H9 (cell line): ENCODE results near the gene ZP3. TPM values are rescaled to one million over a fixed set of nuclear protein-coding genes. Genes with fewer than 3 reads are reported as not detected.
"Not testable (repeated sequence)": the region's sequence is repeated elsewhere in the genome, so short reads cannot be mapped to it uniquely, and the experiment has no call there.

Experiments
- DNase-seq: peaks from one replicate; pipeline ENCODE4 v3.0.0-alpha.2; 2017
- H2AFZ ChIP-seq: one replicate; pipeline ENCODE4 v1.6.1; 2013; ENCODE audit warnings: mild to moderate bottlenecking, low read length, control low read depth, moderate library complexity
- H2AK5ac ChIP-seq: 2 replicates; pipeline ENCODE4 v1.6.1; 2013; ENCODE audit warnings: low read length, control low read depth, mixed read lengths; ENCODE audit not compliant: insufficient read length
- H2BK120ac ChIP-seq: one replicate; pipeline ENCODE4 v1.6.1; 2013; ENCODE audit warnings: low read depth, mild to moderate bottlenecking, low read length, control low read depth, inconsistent platforms; ENCODE audit not compliant: poor library complexity, severe bottlenecking
- H2BK12ac ChIP-seq: 2 replicates; pipeline ENCODE4 v1.6.1; 2013; ENCODE audit warnings: low read length, control low read depth, mixed read lengths, low read depth; ENCODE audit not compliant: insufficient read length
- H2BK15ac ChIP-seq: 2 replicates; pipeline ENCODE4 v1.6.1; 2013; ENCODE audit warnings: low read depth, low read length, control low read depth
- H2BK20ac ChIP-seq: one replicate; pipeline ENCODE4 v1.6.1; 2013; ENCODE audit warnings: low read depth, mild to moderate bottlenecking, low read length, control low read depth, inconsistent platforms; ENCODE audit not compliant: poor library complexity, severe bottlenecking
- H2BK5ac ChIP-seq: 2 replicates; pipeline ENCODE4 v1.6.1; 2013; ENCODE audit warnings: low read length, control low read depth, mixed read lengths; ENCODE audit not compliant: insufficient read length
- H3K14ac ChIP-seq: 2 replicates; pipeline ENCODE4 v1.6.1; 2013; ENCODE audit warnings: low read length, control low read depth; ENCODE audit not compliant: insufficient read depth
- H3K18ac ChIP-seq: 2 replicates; pipeline ENCODE4 v1.6.1; 2013; ENCODE audit warnings: low read depth, mild to moderate bottlenecking, mixed read lengths, low read length, control low read depth; ENCODE audit not compliant: insufficient read length
- H3K23ac ChIP-seq: 2 replicates; pipeline ENCODE4 v1.6.1; 2013; ENCODE audit warnings: low read length, control low read depth, mixed read lengths, low read depth; ENCODE audit not compliant: insufficient read length
- H3K23me2 ChIP-seq: 2 replicates; pipeline ENCODE4 v1.6.1; 2013; ENCODE audit warnings: low read depth, mild to moderate bottlenecking, mixed read lengths, low read length, control low read depth; ENCODE audit not compliant: insufficient read length, poor library complexity, severe bottlenecking
- H3K27ac ChIP-seq: 2 replicates; pipeline ENCODE4 v1.5.1; 2013; ENCODE audit warnings: low read length, control low read depth, mixed read lengths, low read depth; ENCODE audit not compliant: insufficient read length
- H3K27me3 ChIP-seq: 2 replicates; pipeline ENCODE4 v1.6.1; 2013; ENCODE audit warnings: low read length, control low read depth, inconsistent platforms; ENCODE audit not compliant: insufficient read depth
- H3K4ac ChIP-seq: 2 replicates; pipeline ENCODE4 v1.6.1; 2013; ENCODE audit warnings: low read depth, mild to moderate bottlenecking, control low read depth, inconsistent platforms, low read length, moderate library complexity
- H3K4me1 ChIP-seq: 2 replicates; pipeline ENCODE4 v1.6.1; 2013; ENCODE audit warnings: low read length, control low read depth, inconsistent platforms; ENCODE audit not compliant: insufficient read depth
- H3K4me2 ChIP-seq: 2 replicates; pipeline ENCODE4 v1.6.1; 2013; ENCODE audit warnings: low read length, control low read depth, mixed read lengths; ENCODE audit not compliant: insufficient read length, insufficient read depth
- H3K56ac ChIP-seq: 2 replicates; pipeline ENCODE4 v1.6.1; 2013; ENCODE audit warnings: low read depth, mild to moderate bottlenecking, mixed read lengths, low read length, control low read depth; ENCODE audit not compliant: insufficient read length
- H3K79me1 ChIP-seq: 2 replicates; pipeline ENCODE4 v1.6.1; 2013; ENCODE audit warnings: low read depth, mild to moderate bottlenecking, moderate library complexity, low read length, control low read depth, inconsistent platforms; ENCODE audit not compliant: insufficient read depth, poor library complexity, severe bottlenecking
- H3K79me2 ChIP-seq: 2 replicates; pipeline ENCODE4 v1.6.1; 2013; ENCODE audit warnings: low read length, control low read depth, inconsistent platforms; ENCODE audit not compliant: insufficient read depth
- H3K9ac ChIP-seq: 2 replicates; pipeline ENCODE4 v1.6.1; 2013; ENCODE audit warnings: low read length, control low read depth, mixed read lengths; ENCODE audit not compliant: insufficient read length; ENCODE audit errors: extremely low read depth
- H3K9me3 ChIP-seq: one replicate; pipeline ENCODE4 v1.6.1; 2013; ENCODE audit warnings: low read depth, low read length, inconsistent platforms; ENCODE audit not compliant: control insufficient read depth
- H3T11ph ChIP-seq: one replicate; pipeline ENCODE4 v1.6.1; 2013; ENCODE audit warnings: mild to moderate bottlenecking, low read length, control low read depth, inconsistent platforms
- H4K20me1 ChIP-seq: one replicate; pipeline ENCODE4 v1.6.1; 2013; ENCODE audit not compliant: control insufficient read depth, insufficient read length, insufficient read depth
- H4K5ac ChIP-seq: 2 replicates; pipeline ENCODE4 v1.6.1; 2013; ENCODE audit warnings: low read depth, mild to moderate bottlenecking, mixed read lengths, low read length, control low read depth; ENCODE audit not compliant: insufficient read length
- H4K8ac ChIP-seq: replicated peaks from 2 replicates; pipeline ENCODE4 v1.6.1; 2013; ENCODE audit warnings: low read length, control low read depth, mixed read lengths, low read depth; ENCODE audit not compliant: insufficient read length
- H4K91ac ChIP-seq: 2 replicates; pipeline ENCODE4 v1.6.1; 2013; ENCODE audit warnings: low read depth, mild to moderate bottlenecking, moderate library complexity, mixed read lengths, low read length, control low read depth; ENCODE audit not compliant: insufficient read length
- H3K27ac Mint-ChIP-seq, 3 experiments: 2 replicates in 2 of 3; 3 replicates in 1 of 3; pipeline ENCODE4 v1.8.0; 2020 to 2021; ENCODE audit warnings: mixed read lengths in 3 of 3, mild to moderate bottlenecking in 1 of 3, moderate library complexity in 1 of 3
- H3K27me3 Mint-ChIP-seq: 2 replicates; pipeline ENCODE4 v1.8.0; 2021; ENCODE audit warnings: low read depth, mild to moderate bottlenecking, moderate library complexity, mixed read lengths
- H3K36me3 Mint-ChIP-seq, 3 experiments: 2 replicates in 2 of 3; 3 replicates in 1 of 3; pipeline ENCODE4 v1.8.0; 2020 to 2021; ENCODE audit warnings: low read depth in 3 of 3, mixed read lengths in 3 of 3; ENCODE audit not compliant: insufficient read depth in 1 of 3
- H3K4me1 Mint-ChIP-seq, 2 experiments: 2 replicates each; pipeline ENCODE4 v1.8.0; 2020; ENCODE audit warnings: mixed read lengths in 2 of 2
- H3K4me3 Mint-ChIP-seq, 2 experiments: 2 replicates in 1 of 2; 3 replicates in 1 of 2; pipeline ENCODE4 v1.8.0; 2020 to 2021; ENCODE audit warnings: mild to moderate bottlenecking in 2 of 2, mixed read lengths in 2 of 2, moderate library complexity in 1 of 2
- H3K9me3 Mint-ChIP-seq, 2 experiments: 2 replicates in 1 of 2; 3 replicates in 1 of 2; pipeline ENCODE4 v1.8.0; 2020; ENCODE audit warnings: mild to moderate bottlenecking in 2 of 2, mixed read lengths in 2 of 2, moderate library complexity in 1 of 2
- WGBS: extraction: QIAGEN DNeasy Blood & Tissue Kit; methylation state at CpG from one replicate; pipeline ENCODE4 v1.1.7; 2013; ENCODE audit warnings: missing lambda C conversion rate, low lambda C conversion rate, mixed read lengths; ENCODE audit not compliant: insufficient read length; ENCODE audit errors: extremely low coverage; 5-methylcytosine and 5-hydroxymethylcytosine counted together
- total RNA-seq: library from RNA; stranded (reverse); gene quantifications from 2 replicates; pipeline ENCODE4 v1.2.1, GENCODE V29; 2021

ZP3 gene
- total RNA-seq, 1 experiment from 2014 or later, result 1.3 TPM

DNA sequence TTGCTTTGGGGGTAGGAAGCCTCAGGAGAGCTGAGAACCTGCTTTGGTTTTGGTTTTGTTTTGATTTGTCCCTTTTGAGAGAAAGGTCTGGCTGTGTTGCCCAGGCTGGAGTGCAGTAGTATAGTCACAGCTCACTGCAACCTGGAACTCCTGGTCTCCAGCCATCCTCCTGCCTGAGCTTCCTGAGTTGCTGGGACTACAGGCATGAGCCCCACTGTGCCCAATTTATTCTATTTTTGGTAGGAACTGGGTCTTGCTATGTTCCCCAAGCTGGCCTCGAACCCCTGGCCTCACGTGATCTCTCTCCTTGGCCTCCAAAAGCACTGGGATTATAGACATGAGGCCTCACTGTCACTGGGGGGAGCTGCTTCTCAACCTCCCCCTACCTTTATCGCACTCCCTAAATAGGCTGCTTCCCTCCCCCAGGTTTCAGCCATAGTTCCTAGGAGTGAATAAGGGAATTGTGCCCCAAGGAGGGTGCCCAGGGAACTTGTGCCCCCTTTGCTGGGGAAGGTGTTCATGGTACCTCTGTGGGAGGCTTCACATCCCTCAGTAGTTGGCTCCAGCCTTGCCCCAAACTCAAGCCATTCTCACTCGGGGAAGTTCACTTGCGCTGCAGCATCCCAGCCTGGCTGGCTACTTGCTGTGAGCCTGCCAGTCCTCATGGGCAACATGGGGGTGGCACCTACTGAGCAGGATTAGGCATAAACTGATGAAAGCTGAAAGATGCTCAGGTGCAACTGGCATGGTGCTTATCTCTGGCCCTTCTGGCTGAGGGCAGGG lies 18.1 kb downstream of the ZP3 start:
- H2AK5ac ChIP-seq, H3K4ac ChIP-seq, H3K4me3 Mint-ChIP-seq, H3K79me2 ChIP-seq, H2AFZ ChIP-seq, H3K4me1 ChIP-seq, H3K27me3 ChIP-seq, H3K14ac ChIP-seq, H3K9ac ChIP-seq, H2BK15ac ChIP-seq, H4K20me1 ChIP-seq, DNase-seq, H2BK5ac ChIP-seq, H3K79me1 ChIP-seq, H3T11ph ChIP-seq, H3K18ac ChIP-seq, H3K9me3 ChIP-seq, H4K5ac ChIP-seq, H3K27ac Mint-ChIP-seq, H3K9me3 Mint-ChIP-seq, H3K23ac ChIP-seq, H2BK12ac ChIP-seq, H3K4me2 ChIP-seq, H3K56ac ChIP-seq, H3K27ac ChIP-seq, H3K23me2 ChIP-seq, H3K36me3 Mint-ChIP-seq, H3K27me3 Mint-ChIP-seq, H4K91ac ChIP-seq, H2BK120ac ChIP-seq, H3K4me1 Mint-ChIP-seq, H4K8ac ChIP-seq, H2BK20ac ChIP-seq: not testable (repeated sequence)
- WGBS, result no CpG with 5 or more reads among the region's 5 CpGs

DNA sequence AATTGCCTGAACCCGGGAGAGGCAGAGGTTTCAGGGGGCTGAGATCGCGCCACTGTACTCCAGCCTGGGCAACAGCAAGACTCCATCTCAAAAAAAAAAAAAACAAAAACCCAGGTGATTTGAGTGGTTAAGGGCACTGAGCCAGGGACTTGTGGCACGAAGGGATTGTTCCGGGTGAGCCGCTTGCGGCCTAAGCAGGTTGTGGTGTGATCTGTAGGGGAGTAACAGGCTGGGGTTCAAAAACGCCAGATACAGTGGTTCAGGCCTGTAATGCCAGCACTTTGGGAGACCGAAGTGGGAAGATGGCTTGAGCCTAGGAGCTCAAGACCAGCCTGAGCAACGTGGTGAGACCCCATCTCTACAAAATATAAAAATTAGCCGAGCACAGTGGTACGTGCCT lies 19.1 kb downstream of the ZP3 start:
- H3K79me1 ChIP-seq, H3K9me3 Mint-ChIP-seq, H3K56ac ChIP-seq, H3K9me3 ChIP-seq, H3K23ac ChIP-seq, DNase-seq, H2BK12ac ChIP-seq, H3K27ac ChIP-seq, H3K14ac ChIP-seq, H2BK20ac ChIP-seq, H4K8ac ChIP-seq, H4K20me1 ChIP-seq, H2BK15ac ChIP-seq, H2AFZ ChIP-seq, H3K23me2 ChIP-seq, H3K79me2 ChIP-seq, H3K4me1 Mint-ChIP-seq, H2AK5ac ChIP-seq, H3K27me3 ChIP-seq, H3T11ph ChIP-seq, H3K4me2 ChIP-seq, H4K91ac ChIP-seq, H3K27me3 Mint-ChIP-seq, H3K36me3 Mint-ChIP-seq, H3K4me1 ChIP-seq, H4K5ac ChIP-seq, H3K4me3 Mint-ChIP-seq, H3K18ac ChIP-seq, H2BK120ac ChIP-seq, H3K4ac ChIP-seq, H2BK5ac ChIP-seq, H3K9ac ChIP-seq: not testable (repeated sequence)
- H3K27ac Mint-ChIP-seq, result peak overlapping the region in 2 of 3 experiments; percentile 82 to 93; a peak in 1 of 7 replicates
- no CpG with 5 or more reads among the region's 12 CpGs for WGBS
